ENCODE measurements around the gene ABHD3. TPM values are rescaled to one million over a fixed set of nuclear protein-coding genes. Genes with fewer than 3 reads are reported as not detected.
"Not testable (repeated sequence)": the region's sequence is repeated elsewhere in the genome, so short reads cannot be mapped to it uniquely, and the experiment has no call there.

The ABHD3 gene
- total RNA-seq, 2 experiments from 2014 or later, result 13.7 to 14.3 TPM

DNA sequence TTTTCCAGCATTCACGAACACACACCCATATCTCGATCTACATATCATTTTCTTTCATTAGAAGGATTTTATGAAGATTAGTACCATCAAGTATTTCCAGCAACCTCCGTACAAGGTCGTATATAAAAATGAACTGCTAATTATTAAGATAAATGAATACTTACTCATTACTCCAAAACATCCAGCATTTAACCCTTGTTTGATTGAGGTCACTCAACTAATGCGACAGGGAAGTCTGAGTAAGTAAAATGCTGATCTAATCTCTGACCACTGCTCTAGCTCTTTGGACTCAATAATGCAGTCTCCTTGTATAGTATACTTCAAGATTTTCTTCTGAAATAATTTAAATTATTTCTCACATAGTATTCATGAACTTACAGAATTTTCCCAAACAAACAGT, 2.0 kb downstream of the ABHD3 start:
- POLR2A ChIA-PET, result no interaction called here
- H3K9me3 Mint-ChIP-seq (ENCODE audit: low read depth), result no peaks in the 10 kb centered on the region
- DNase-seq (no peak), ATAC-seq (no peak)
- peaks cover 18% of the 10 kb centered on the region for H3K36me3 Mint-ChIP-seq (ENCODE audit: low read depth)
- H3K27ac Mint-ChIP-seq, result peak overlapping the region; percentile 19
- intact Hi-C loops (cut with DNase I, micrococcal nuclease), result loop anchor here (1.0 to 5.0 kb wide), 2 partner anchors 20 to 75 kb away; no protein-coding TSS in a partner anchor
- peak overlapping the region; percentile 87 for H3K4me3 Mint-ChIP-seq
- CTCF ChIA-PET, result no interaction called here
- no peaks in the 10 kb centered on the region for H3K27me3 Mint-ChIP-seq
- H3K4me1 Mint-ChIP-seq, result peaks cover 17% of the 10 kb centered on the region

DNA sequence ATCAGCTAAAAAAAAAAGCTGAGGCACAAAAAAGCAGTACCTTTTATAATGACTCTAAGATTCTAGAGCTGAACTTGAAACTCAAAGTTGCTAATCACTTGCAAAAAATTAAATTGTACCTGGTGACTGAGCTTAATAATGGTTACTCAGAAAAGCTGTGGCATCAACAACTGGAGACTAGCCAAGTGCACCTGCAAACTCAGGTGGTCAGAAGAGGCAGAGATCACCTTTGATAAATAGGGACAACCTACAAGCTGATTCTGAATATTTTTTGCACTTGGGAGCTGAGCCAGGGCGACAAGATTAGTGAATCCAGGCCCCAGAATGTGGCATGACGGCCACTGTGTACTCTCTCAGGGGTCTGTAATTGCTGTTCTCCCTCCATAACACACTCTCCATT, 3.0 kb downstream of the ABHD3 start:
- Mint-ChIP-seq H3K9me3 (ENCODE audit: low read depth) (no peaks in the 10 kb centered on the region), H3K4me3 (no peak overlapping the region), H3K27me3 (no peaks in the 10 kb centered on the region), H3K36me3 (ENCODE audit: low read depth) (peaks cover 18% of the 10 kb centered on the region), H3K27ac (no peak overlapping the region), H3K4me1 (peaks cover 17% of the 10 kb centered on the region)
- no peak for DNase-seq
- CTCF ChIA-PET, result interaction anchor here (1.3 kb wide), 1 partner anchor 1797 kb away, joined by 4 read pairs; no protein-coding TSS in a partner anchor
- no peak for ATAC-seq
- POLR2A ChIA-PET, result interaction anchor here (0.6 to 0.7 kb wide), 2 partner anchors 11 to 14 kb away, joined by 4 to 8 read pairs; no protein-coding TSS in a partner anchor
- intact Hi-C loops (cut with DNase I, micrococcal nuclease), result loop anchor here in 1 of 2 experiments (5.0 kb wide), 1 partner anchor 74 kb away; no protein-coding TSS in a partner anchor

DNA sequence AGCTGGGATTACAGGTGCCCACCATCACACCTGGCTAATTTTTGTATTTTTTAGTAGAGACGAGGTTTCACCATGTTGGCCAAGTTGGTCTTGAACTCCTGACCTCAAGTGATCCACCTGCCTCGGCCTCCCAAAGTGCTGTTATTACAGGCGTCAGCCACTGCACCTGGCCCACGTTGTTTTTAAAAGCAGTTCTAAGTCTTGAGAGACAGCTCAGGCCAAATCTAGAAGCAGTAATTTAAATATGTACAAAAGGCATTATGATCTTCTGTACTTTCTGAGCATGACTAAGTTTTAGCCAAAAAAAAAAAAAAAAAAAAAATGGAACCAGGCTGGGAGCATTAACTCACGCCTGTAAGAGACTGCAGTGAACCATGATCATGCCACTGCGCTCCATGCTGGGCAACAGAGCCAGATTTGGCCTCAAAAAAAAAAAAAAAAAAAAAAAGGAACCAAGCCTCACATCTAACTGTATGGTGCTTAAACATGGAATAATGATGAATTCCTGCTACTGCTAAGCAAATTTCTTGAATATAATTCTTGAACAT, 4.0 kb downstream of the ABHD3 start:
- H3K9me3 Mint-ChIP-seq (ENCODE audit: low read depth), result no peaks in the 10 kb centered on the region
- H3K36me3 Mint-ChIP-seq (ENCODE audit: low read depth), result peaks cover 17% of the 10 kb centered on the region
- no peaks in the 10 kb centered on the region for H3K27me3 Mint-ChIP-seq
- no peak overlapping the region for H3K4me3 Mint-ChIP-seq
- DNase-seq (no peak), ATAC-seq (no peak)
- intact Hi-C loops (cut with DNase I, micrococcal nuclease), result loop anchor here in 1 of 2 experiments (5.0 kb wide), 1 partner anchor 73 kb away; no protein-coding TSS in a partner anchor
- H3K27ac Mint-ChIP-seq, result no peak overlapping the region
- POLR2A ChIA-PET, result no interaction called here
- CTCF ChIA-PET, result no interaction called here
- peaks cover 15% of the 10 kb centered on the region for H3K4me1 Mint-ChIP-seq

DNA sequence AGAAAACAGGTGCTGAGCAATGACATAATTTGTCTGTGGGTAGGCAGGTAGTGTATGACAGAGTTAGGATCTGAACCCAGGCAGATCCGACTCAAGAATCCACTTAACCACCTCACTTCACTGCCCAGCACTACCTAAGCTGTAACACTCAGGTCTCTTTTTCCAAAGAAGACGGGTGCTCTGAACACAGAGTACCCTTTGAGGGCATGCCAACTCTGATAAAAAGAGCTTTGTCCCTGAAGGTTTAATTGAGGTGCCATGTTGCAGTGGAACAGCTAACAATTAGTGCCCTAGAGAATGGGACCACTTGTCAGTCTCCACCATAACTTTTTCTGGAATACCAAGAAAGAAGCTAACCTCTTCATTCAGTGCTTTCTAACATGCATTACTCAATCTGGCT, 11.3 kb downstream of the ABHD3 start:
- peaks cover 49% of the 10 kb centered on the region for H3K36me3 Mint-ChIP-seq (ENCODE audit: low read depth)
- no peak for DNase-seq
- H3K27me3 Mint-ChIP-seq, result no peaks in the 10 kb centered on the region
- no peak overlapping the region for H3K27ac Mint-ChIP-seq
- peaks cover 4% of the 10 kb centered on the region for H3K9me3 Mint-ChIP-seq (ENCODE audit: low read depth)
- no peak for ATAC-seq
- POLR2A ChIA-PET, result interaction anchor here (0.6 kb wide), 1 partner anchor 36 kb away, joined by 8 read pairs; no protein-coding TSS in a partner anchor
- H3K4me1 Mint-ChIP-seq, result peaks cover 2% of the 10 kb centered on the region
- CTCF ChIA-PET, result interaction anchor here (0.6 to 1.1 kb wide), 3 partner anchors 13 to 124 kb away, joined by 3 read pairs; no protein-coding TSS in a partner anchor
- intact Hi-C loops (cut with DNase I, micrococcal nuclease), result no loop called here
- H3K4me3 Mint-ChIP-seq, result no peak overlapping the region

DNA sequence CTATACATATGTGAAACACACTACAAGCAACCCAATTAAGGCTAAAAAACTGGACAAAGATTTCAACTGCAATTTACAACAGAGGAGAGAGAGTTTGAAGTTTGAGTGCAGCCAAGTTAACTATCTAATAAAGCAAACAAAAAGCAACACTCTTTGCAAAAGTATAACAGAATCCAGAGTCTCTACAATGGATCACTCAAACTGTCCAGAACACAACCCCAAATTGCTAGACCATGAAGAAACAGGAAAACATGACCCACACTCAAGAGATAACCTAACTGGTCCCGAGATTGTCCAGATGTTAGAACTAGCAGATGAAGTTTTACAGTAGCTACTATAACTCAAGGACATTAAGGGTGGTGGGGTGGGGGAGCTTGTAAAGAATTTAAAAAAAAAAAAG, 14.8 kb downstream of the ABHD3 start:
- Mint-ChIP-seq H3K36me3 (ENCODE audit: low read depth) (peaks cover 46% of the 10 kb centered on the region), H3K4me3 (no peak overlapping the region), H3K27me3 (no peaks in the 10 kb centered on the region), H3K27ac (no peak overlapping the region), H3K9me3 (ENCODE audit: low read depth) (peaks cover 4% of the 10 kb centered on the region), H3K4me1 (peaks cover 5% of the 10 kb centered on the region)
- ChIA-PET CTCF (no interaction called here), POLR2A (interaction anchor here (0.6 kb wide), 1 partner anchor 63 kb away, joined by 3 read pairs; no protein-coding TSS in a partner anchor)
- intact Hi-C loops (cut with DNase I, micrococcal nuclease), result loop anchor here in 1 of 2 experiments (5.0 kb wide), 1 partner anchor 37 kb away; no protein-coding TSS in a partner anchor
- DNase-seq (no peak), ATAC-seq (no peak)

DNA sequence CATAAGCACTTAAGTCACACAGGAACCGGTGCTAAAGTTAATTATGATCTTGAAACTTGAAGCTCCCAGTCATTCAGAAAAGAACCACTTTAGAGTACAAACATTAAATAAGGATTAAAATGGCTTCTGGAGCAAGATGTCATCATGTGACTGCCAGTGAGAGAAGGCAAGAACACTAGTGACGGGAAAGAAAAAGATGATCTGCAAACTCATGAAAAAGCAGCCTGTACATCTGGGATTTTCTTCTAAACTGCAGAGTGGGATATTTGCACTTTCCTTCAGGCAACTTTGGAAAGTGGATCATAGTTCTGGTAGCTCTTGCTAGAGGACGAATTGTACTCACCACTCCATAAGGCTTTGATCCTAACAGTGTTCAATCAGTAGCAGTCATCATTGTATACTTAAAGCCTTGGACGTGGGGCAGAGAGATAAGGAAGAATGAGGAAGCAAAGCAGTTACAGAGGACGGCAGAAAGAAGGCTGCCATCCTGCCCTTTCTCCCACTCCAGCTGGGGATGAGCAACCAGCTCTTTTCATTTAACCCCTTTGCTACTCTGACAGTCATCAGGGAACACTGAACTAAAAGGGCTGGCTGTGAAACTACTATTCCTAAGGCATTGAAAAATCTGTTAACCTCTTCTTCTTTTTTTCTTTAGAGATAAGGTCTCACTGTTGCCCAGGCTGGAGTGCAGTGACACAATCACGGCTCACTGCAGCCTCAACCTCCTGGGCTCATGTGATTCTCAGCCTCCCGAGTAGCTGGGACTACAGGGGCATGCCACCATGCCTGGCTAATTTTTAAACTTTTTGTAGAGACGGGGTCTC, 18.1 kb downstream of the ABHD3 start:
- DNase-seq (no peak), ATAC-seq (no peak)
- Mint-ChIP-seq H3K27ac (no peak overlapping the region), H3K27me3 (no peaks in the 10 kb centered on the region), H3K9me3 (ENCODE audit: low read depth) (peaks cover 4% of the 10 kb centered on the region), H3K4me3 (no peak overlapping the region), H3K4me1 (peaks cover 11% of the 10 kb centered on the region), H3K36me3 (ENCODE audit: low read depth) (peaks cover 32% of the 10 kb centered on the region)
- intact Hi-C loops (cut with DNase I, micrococcal nuclease), result loop anchor here in 1 of 2 experiments (2.0 to 5.0 kb wide), 2 partner anchors 16 to 34 kb away; no protein-coding TSS in a partner anchor
- ChIA-PET CTCF (no interaction called here), POLR2A (no interaction called here)

DNA sequence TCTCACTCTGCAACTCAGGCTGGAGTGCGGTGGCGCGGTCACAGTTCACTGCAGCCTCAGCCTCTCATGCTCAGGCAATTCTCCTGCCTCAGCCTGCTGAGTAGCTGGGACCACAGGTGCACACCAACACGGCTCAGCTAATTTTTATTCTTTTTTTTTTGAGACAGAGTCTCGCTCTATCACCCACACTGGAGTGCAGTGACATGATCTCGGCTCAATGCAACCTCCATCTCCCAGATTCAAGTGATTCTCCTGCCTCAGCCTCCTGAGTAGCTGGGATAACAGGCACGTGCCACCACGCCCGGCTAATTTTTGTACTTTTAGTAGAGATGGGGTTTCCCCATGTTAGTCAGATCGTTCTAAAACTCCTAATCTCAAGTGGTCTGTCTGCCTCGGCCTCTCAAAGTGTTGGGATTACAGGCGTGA, 19.0 kb downstream of the ABHD3 start:
- Mint-ChIP-seq H3K36me3 (ENCODE audit: low read depth) (peaks cover 24% of the 10 kb centered on the region), H3K4me1 (peaks cover 11% of the 10 kb centered on the region), H3K27ac (peak overlapping the region; percentile 29)
- H3K27me3 Mint-ChIP-seq; DNase-seq; POLR2A ChIA-PET; ATAC-seq; H3K9me3 Mint-ChIP-seq (ENCODE audit: low read depth); H3K4me3 Mint-ChIP-seq: not testable (repeated sequence)
- CTCF ChIA-PET, result interaction anchor here (0.6 to 0.7 kb wide), 2 partner anchors 79 to 149 kb away, joined by 3 read pairs; no protein-coding TSS in a partner anchor
- intact Hi-C loops (cut with DNase I, micrococcal nuclease), result loop anchor here in 1 of 2 experiments (5.0 kb wide), 1 partner anchor 33 kb away; no protein-coding TSS in a partner anchor

DNA sequence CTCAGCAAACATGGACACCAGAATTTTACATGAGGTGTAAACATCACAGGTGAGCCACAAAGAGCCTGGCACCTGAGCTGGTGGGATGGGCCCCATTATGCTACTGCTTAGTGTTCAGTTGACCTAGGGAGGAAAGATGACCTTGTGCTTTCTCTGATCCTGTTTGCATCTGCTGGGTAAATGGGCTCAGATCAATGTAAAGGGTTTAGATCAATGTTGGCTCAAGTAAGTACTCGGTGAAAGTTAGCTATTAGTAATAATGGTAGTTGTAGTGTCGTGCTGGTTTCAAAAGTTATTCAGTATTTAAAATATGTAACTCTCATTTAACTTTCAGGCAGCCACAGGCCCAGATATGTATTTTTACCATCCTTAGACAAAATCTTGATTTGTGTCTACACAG, 19.8 kb downstream of the ABHD3 start:
- POLR2A ChIA-PET, result no interaction called here

DNA sequence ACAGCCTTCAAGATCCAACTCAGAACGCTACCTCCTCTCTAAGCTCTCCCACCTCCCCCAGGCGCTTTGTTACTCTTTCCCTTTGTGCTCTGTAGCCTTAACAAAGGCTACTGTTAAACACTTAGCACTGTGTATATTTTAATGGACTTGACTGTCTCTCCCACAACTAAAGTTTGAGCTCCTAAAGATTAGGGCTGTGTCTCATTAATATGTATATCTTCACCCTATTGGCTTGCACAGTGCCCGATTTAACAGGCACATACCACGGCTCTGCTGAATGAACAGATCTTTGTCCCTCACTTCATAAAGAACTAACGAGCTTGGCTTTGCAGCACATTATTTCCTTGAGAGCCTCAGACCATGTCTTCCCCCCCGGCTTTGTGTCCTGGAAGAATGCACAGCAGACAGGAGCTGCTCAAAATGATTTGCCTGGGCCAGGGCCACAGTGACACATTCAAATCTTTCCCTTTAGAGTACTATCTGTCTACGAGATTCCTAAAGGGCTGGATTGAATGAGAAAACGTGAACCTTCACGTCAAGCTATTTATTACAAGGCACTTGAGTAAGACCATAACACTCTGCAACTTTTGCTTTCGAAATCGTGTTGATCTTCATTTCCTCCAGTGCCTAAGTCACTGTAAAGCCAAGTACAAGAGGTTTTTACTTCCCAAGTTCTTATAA, 22.1 kb downstream of the ABHD3 start:
- H3K27ac Mint-ChIP-seq, result no peak overlapping the region
- peak; percentile 89 for ATAC-seq

More for the DNA sequence above, 19.8 kb downstream of the ABHD3 start:
- intact Hi-C loops (cut with DNase I, micrococcal nuclease), result loop anchor here (5.0 kb wide), 2 partner anchors 32 to 58 kb away; partner anchors contain the start of gene MIB1 (in 1 of the 2)
- CTCF ChIA-PET, result interaction anchor here (0.6 kb wide), 1 partner anchor 78 kb away, joined by 3 read pairs; no protein-coding TSS in a partner anchor
- no peak overlapping the region for H3K4me3 Mint-ChIP-seq
- no peaks in the 10 kb centered on the region for H3K27me3 Mint-ChIP-seq
- no peak for ATAC-seq
- peaks cover 17% of the 10 kb centered on the region for H3K36me3 Mint-ChIP-seq (ENCODE audit: low read depth)
- peaks cover 11% of the 10 kb centered on the region for H3K4me1 Mint-ChIP-seq
- H3K27ac Mint-ChIP-seq, result peak overlapping the region; percentile 64
- H3K9me3 Mint-ChIP-seq (ENCODE audit: low read depth), result peaks cover 3% of the 10 kb centered on the region
- no peak for DNase-seq

DNA sequence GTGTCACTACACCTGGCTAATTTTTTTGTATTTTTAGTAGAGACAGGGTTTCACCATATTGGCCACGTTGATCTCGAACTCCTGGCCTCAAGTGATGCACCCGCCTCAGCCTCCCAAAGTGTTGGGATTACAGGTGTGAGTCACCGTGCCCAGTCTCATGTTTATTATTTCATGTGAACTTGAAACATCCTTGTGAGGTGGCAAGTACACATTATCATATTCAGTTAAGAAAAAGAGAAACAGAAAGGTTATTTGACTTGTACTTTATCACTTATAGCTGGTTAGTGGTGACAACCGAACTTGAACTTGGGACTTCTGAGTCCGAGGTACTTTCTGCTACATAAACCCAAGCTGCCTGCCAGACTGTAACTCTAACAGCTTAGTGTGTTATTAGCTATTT, 24.4 kb downstream of the ABHD3 start:
- Mint-ChIP-seq H3K27me3 (no peaks in the 10 kb centered on the region), H3K9me3 (ENCODE audit: low read depth) (no peaks in the 10 kb centered on the region), H3K36me3 (ENCODE audit: low read depth) (peaks cover 3% of the 10 kb centered on the region), H3K4me3 (no peak overlapping the region), H3K27ac (no peak overlapping the region), H3K4me1 (peaks cover 11% of the 10 kb centered on the region)
- CTCF ChIA-PET, result interaction anchor here (1.0 to 1.1 kb wide), 3 partner anchors 13 to 79 kb away, joined by 3 to 4 read pairs (median 4); partner anchors contain the start of gene ESCO1
- intact Hi-C loops (cut with DNase I, micrococcal nuclease), result loop anchor here in 1 of 2 experiments (5.0 kb wide), 1 partner anchor 62 kb away; the partner anchor contains the start of gene MIB1
- POLR2A ChIA-PET, result interaction anchor here (1.2 kb wide), 1 partner anchor 79 kb away, joined by 3 read pairs; the partner anchor contains the start of gene ESCO1
- peak; percentile 22 for ATAC-seq
- DNase-seq, result peak; percentile 23

More for the DNA sequence above, 22.1 kb downstream of the ABHD3 start:
- Mint-ChIP-seq H3K27me3 (no peaks in the 10 kb centered on the region), H3K9me3 (ENCODE audit: low read depth) (no peaks in the 10 kb centered on the region), H3K4me3 (no peak overlapping the region), H3K36me3 (ENCODE audit: low read depth) (peaks cover 3% of the 10 kb centered on the region), H3K4me1 (peaks cover 11% of the 10 kb centered on the region)
- peak; percentile 36 for DNase-seq
- intact Hi-C loops (cut with DNase I, micrococcal nuclease), result loop anchor here (1.0 to 5.0 kb wide), 4 partner anchors 21 to 82 kb away; partner anchors contain the start of genes MIB1 (in 2 of the 2) and ESCO1 (in 1 of the 2)
- ChIA-PET CTCF (interaction anchor here (0.6 to 1.9 kb wide), 5 partner anchors 13 to 65 kb away, joined by 3 to 6 read pairs (median 3); partner anchors contain the start of gene ABHD3), POLR2A (interaction anchor here (0.7 kb wide), 1 partner anchor 240 kb away, joined by 3 read pairs; no protein-coding TSS in a partner anchor)
